Spinal cord (tissue), 10 donors: Measurements from ENCODE around the gene LAMTOR2. TPM values are rescaled to one million over a fixed set of nuclear protein-coding genes. Genes with fewer than 3 reads are reported as not detected.

Experiments
- DNase-seq, 6 donors: peaks; one replicate each; pipeline versions ENCODE4 v3.0.0 to v3.0.0-alpha.2; 2013 to 2015; ENCODE audit warnings: low spot score in 6 of 6, low read depth in 4 of 6
- H3K27ac ChIP-seq: one replicate; pipeline ENCODE4 v1.5.1; 2013; ENCODE audit warnings: low read depth, low read length, control low read depth
- H3K27me3 ChIP-seq: one replicate; pipeline ENCODE4 v1.6.1; 2013; ENCODE audit warnings: low read length; ENCODE audit not compliant: control insufficient read depth, insufficient read depth
- H3K36me3 ChIP-seq: one replicate; pipeline ENCODE4 v1.6.1; 2013; ENCODE audit warnings: low read length; ENCODE audit not compliant: control insufficient read depth, insufficient read depth
- H3K4me1 ChIP-seq: one replicate; pipeline ENCODE4 v1.6.1; 2013; ENCODE audit warnings: low read length; ENCODE audit not compliant: control insufficient read depth, insufficient read depth
- H3K4me3 ChIP-seq: one replicate; pipeline ENCODE4 v1.5.1; 2013; ENCODE audit warnings: low read depth, low read length, control low read depth
- H3K9me3 ChIP-seq: one replicate; pipeline ENCODE4 v1.6.1; 2013; ENCODE audit warnings: low read length; ENCODE audit not compliant: control insufficient read depth, insufficient read depth
- WGBS: methylation state at CpG from one replicate; pipeline ENCODE4 v1.1.5; 2013; ENCODE audit warnings: missing lambda C conversion rate; ENCODE audit not compliant: insufficient coverage; 5-methylcytosine and 5-hydroxymethylcytosine counted together
- polyA plus RNA-seq, 2 donors: library from polyadenylated mRNA; unstranded; fragments of 120-200 nt; gene quantifications; one replicate each; pipeline ENCODE4 v1.2.1, GENCODE V29; 2013; ENCODE audit not compliant: insufficient read length in 2 of 2
- total RNA-seq, 2 donors: library from RNA; depleted of rRNA in 1 of 2; stranded (reverse); fragments of 120-200 nt in 1 of 2; fragments of >200 nt in 1 of 2; gene quantifications; one replicate each; pipeline versions ENCODE4 v1.2.3 to v1.2.4, GENCODE V29; 2013 to 2014
- donor health status: healthy.

The LAMTOR2 gene
- total and polyA plus RNA-seq, 4 donors, result 34.9 to 76.8 (median 73.7) TPM

- Histone ChIP-seq H3K27ac (no peak overlapping the region), H3K27me3 (no peaks in the 10 kb centered on the region), H3K36me3 (peaks cover 44% of the 10 kb centered on the region), H3K4me3 (no peak overlapping the region), H3K4me1 (peaks cover 43% of the 10 kb centered on the region), H3K9me3 (no peaks in the 10 kb centered on the region)
- peak in 2 of 6 donors; percentile 60 to 69 for DNase-seq
- no CpG with 5 or more reads among the region's 5 CpGs for WGBS
Measured at GRCh38 chr1:156073740-156074139, 19.2 kb downstream of the LAMTOR2 start.

GRCh38 chr1:156074661-156075060 lies 20.1 kb downstream of the LAMTOR2 start:
- H3K4me3 ChIP-seq, result no peak overlapping the region
- peak in 1 of 6 donors; percentile 26 for DNase-seq
- H3K27me3 ChIP-seq, result no peaks in the 10 kb centered on the region
- H3K4me1 ChIP-seq, result peaks cover 49% of the 10 kb centered on the region
- peaks cover 44% of the 10 kb centered on the region for H3K36me3 ChIP-seq
- no peaks in the 10 kb centered on the region for H3K9me3 ChIP-seq
- no CpG with 5 or more reads among the region's 8 CpGs for WGBS
- no peak overlapping the region for H3K27ac ChIP-seq

DNA sequence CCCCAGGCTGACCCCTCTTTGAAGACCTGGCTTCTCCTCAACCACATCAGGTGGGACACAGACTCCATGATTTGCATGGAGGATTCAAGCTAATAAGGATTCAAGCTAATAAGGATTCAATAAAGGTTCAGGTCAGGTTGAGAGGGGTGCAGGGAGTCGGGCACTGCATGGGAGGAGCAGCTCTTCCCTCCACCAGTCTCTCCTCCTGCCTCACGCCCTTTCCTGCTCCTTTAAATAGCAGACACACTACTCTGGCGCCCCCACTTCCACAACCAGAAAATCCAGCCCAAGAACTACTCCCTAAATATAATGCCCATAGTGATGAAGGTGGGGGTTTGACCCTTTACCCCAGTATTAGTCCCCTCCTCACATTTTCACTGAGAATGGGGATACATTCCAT lies 20.6 kb downstream of the LAMTOR2 start:
- Histone ChIP-seq H3K36me3 (peaks cover 44% of the 10 kb centered on the region), H3K27ac (no peak overlapping the region), H3K27me3 (no peaks in the 10 kb centered on the region), H3K4me3 (no peak overlapping the region), H3K9me3 (no peaks in the 10 kb centered on the region), H3K4me1 (peaks cover 50% of the 10 kb centered on the region)
- DNase-seq, result peak in 1 of 6 donors; percentile 47
- no CpG with 5 or more reads among the region's 3 CpGs for WGBS

- Histone ChIP-seq H3K27me3 (no peaks in the 10 kb centered on the region), H3K4me1 (peaks cover 50% of the 10 kb centered on the region), H3K27ac (no peak overlapping the region), H3K9me3 (no peaks in the 10 kb centered on the region), H3K36me3 (peaks cover 44% of the 10 kb centered on the region), H3K4me3 (no peak overlapping the region)
- 67% methylated on average over 1 of the region's 4 CpGs for WGBS
- no peak for DNase-seq
Measured at GRCh38 chr1:156075775-156076204, 21.2 kb downstream of the LAMTOR2 start.

DNA sequence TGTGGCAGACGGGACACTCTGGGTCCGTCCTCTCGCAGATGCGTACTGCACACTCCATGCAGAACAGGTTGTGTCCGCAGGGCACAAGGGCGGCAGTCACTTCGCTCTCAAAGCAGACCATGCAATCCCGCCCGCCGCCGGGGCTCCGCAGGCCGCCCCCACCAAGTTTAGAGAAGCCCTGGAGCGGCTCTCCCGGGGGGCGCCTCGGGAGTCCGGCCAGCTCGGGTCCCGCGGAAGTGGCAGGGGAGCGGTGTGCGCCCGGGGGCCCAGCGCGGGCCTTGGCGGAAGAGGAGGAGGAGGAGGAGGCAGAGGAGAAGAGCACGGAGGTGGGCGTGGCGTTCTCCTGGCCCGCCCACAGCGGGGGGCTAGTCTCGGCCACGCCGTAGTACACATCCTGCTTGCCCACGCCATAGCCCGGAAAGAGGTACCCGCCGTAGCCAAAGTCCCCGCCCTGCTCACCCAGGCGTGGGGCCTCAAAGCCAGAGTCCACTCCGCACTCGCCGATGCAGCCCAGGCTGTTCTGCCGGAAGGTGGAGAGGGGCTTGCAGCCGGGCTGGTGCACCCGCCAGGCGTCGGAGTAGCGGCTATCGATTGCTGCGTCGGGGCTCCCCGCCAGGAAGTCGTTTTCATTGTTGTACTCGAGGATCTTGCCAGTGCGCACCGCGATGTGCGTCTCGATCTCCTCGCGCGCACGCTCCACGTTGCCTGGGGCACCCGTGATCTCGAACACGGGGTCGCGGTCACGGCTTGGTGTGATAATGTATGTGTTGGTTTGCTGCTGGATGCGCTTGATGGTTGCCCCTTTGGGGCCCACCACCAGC lies 22.2 kb downstream of the LAMTOR2 start:
- H3K4me3 ChIP-seq, result peak overlapping the region; percentile 26
- no peaks in the 10 kb centered on the region for H3K9me3 ChIP-seq
- H3K27me3 ChIP-seq, result no peaks in the 10 kb centered on the region
- peaks cover 57% of the 10 kb centered on the region for H3K4me1 ChIP-seq
- H3K36me3 ChIP-seq, result peaks cover 44% of the 10 kb centered on the region
- WGBS, result 26% methylated on average over 71 of the region's 73 CpGs
- H3K27ac ChIP-seq, result no peak overlapping the region
- DNase-seq, result peak in 1 of 6 donors; percentile 52

DNA sequence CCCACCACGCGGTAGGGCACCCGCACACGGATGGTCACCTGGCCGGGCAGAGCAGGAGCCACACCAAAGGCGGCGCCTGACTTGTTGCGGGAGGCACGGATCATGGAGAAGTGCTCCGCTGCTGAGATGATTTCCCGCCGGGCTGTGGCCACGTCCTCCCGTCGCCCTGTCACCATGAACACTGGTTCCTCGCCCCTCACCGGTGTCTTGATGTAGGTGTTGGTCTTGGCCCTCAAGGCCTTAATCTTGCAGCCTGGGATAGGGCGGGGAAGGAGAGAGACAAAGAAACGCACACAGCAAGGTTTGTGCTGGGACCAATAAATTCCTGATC lies 22.8 kb downstream of the LAMTOR2 start:
- Histone ChIP-seq H3K4me3 (no peak overlapping the region), H3K27ac (no peak overlapping the region), H3K36me3 (peaks cover 44% of the 10 kb centered on the region), H3K4me1 (peaks cover 56% of the 10 kb centered on the region), H3K9me3 (no peaks in the 10 kb centered on the region), H3K27me3 (no peaks in the 10 kb centered on the region)
- WGBS, result 73% methylated on average over 13 of the region's 19 CpGs
- no peak for DNase-seq

- Histone ChIP-seq H3K27ac (no peak overlapping the region), H3K4me3 (no peak overlapping the region), H3K36me3 (peaks cover 34% of the 10 kb centered on the region), H3K9me3 (no peaks in the 10 kb centered on the region), H3K27me3 (no peaks in the 10 kb centered on the region), H3K4me1 (peaks cover 61% of the 10 kb centered on the region)
- WGBS, result 74% methylated on average over 3 of the region's 5 CpGs
- no peak for DNase-seq
Measured at GRCh38 chr1:156078728-156079127, 24.1 kb downstream of the LAMTOR2 start.

GRCh38 chr1:156079762-156080161 lies 25.2 kb downstream of the LAMTOR2 start:
- Histone ChIP-seq H3K4me3 (peak overlapping the region; percentile 93), H3K9me3 (no peaks in the 10 kb centered on the region), H3K4me1 (peaks cover 65% of the 10 kb centered on the region), H3K27ac (no peak overlapping the region), H3K36me3 (peaks cover 29% of the 10 kb centered on the region), H3K27me3 (no peaks in the 10 kb centered on the region)
- no peak for DNase-seq
- 50% methylated on average over 3 of the region's 5 CpGs for WGBS

DNA sequence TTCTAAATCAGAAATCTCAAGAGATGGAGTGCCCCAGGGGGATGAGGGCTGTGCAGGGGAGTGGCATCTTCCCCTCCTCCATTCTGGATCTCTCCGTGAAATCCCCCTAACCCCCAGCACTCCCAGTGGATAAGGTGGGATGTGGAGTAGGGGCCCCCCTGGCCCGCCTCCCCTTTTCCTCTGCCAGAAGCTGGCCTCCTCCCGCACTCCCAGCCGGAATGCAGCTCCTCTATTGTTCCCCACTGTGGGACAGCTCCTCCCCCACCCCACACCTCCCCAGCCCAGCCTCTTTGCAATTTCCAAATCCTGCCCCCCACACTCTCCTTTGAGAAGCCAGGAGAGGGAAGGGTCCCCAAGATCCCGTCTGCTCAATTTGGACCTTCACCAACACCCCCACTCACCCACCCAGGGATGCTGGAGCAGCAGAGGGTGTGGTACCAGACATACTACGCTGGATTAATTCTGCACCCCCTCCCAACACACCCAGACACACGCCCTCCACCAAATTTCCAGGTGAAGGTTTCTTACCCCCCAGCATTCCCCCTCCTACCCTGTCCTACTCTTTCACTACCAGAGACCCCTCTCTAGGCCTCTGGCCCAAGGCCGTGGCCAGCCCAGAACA lies 25.8 kb downstream of the LAMTOR2 start:
- peak overlapping the region; percentile 93 for H3K4me3 ChIP-seq

GRCh38 chr1:156080863-156081179 lies 26.2 kb downstream of the LAMTOR2 start:
- WGBS, result 0% methylated on average over 2 of the region's 4 CpGs
- Histone ChIP-seq H3K27me3 (no peaks in the 10 kb centered on the region), H3K36me3 (peaks cover 22% of the 10 kb centered on the region), H3K4me3 (peak overlapping the region; percentile 93), H3K27ac (peak overlapping the region; percentile 88), H3K9me3 (no peaks in the 10 kb centered on the region), H3K4me1 (peaks cover 67% of the 10 kb centered on the region)
- peak in 2 of 6 donors; percentile 67 to 76 for DNase-seq

More for the DNA sequence above, 25.8 kb downstream of the LAMTOR2 start:
- H3K27ac ChIP-seq, result peak overlapping the region; percentile 88
- 4% methylated on average over 6 of the region's 8 CpGs for WGBS
- peaks cover 65% of the 10 kb centered on the region for H3K4me1 ChIP-seq
- H3K36me3 ChIP-seq, result peaks cover 26% of the 10 kb centered on the region
- no peaks in the 10 kb centered on the region for H3K9me3 ChIP-seq
- peak in 2 of 6 donors; percentile 52 to 69 for DNase-seq
- no peaks in the 10 kb centered on the region for H3K27me3 ChIP-seq
